ENCODE data around the gene STS.

GRCh38 chrX:7153231-7153630 is 5.7 kb downstream of the STS start:
- no peak for TF ChIP-seq POLR2AphosphoS5 (IDR thresholded peaks at IDR 0.05; ENCODE audit: insufficient read depth, low read depth, low read length)
- no peak for TF ChIP-seq CTCF (IDR thresholded peaks at IDR 0.05; ENCODE audit: extremely low read depth in 1 of 2, insufficient read depth in 1 of 2, low read depth in 1 of 2, low read length in 2 of 2)
- TF ChIP-seq EZH2 (IDR thresholded peaks at IDR 0.05; ENCODE audit: borderline replicate concordance, low read depth, low read length, severe bottlenecking): no peak
- no peak for TF ChIP-seq MAX (IDR thresholded peaks at IDR 0.05; ENCODE audit: insufficient read depth, insufficient read length)
- TF ChIP-seq POLR2A (IDR thresholded peaks at IDR 0.05; ENCODE audit: low read depth, low read length): no peak
- TF ChIP-seq FOS (IDR thresholded peaks at IDR 0.05; ENCODE audit: borderline replicate concordance, insufficient read depth, low read length): no peak
- no peak for TF ChIP-seq MYC (IDR thresholded peaks at IDR 0.05; ENCODE audit: low read depth, low read length)
- TF ChIP-seq JUN (IDR thresholded peaks at IDR 0.05; ENCODE audit: borderline replicate concordance, insufficient read depth, insufficient read length, low read depth): no peak
